DND-41 (cell line): ENCODE data around the gene RAPH1.

Experiments
- ATAC-seq: fragments of 200-7000 bp; cut with Tn5 transposase; 3 replicates; pipeline ENCODE4 v1.9.1; 2021; ENCODE audit warnings: low read depth; ENCODE audit not compliant: insufficient read depth
- DNase-seq: peaks from one replicate; pipeline ENCODE4 v3.0.0-alpha.2; 2020
- H2AFZ ChIP-seq: 2 replicates; pipeline ENCODE4 v1.6.0; 2012; ENCODE audit warnings: low read depth, low read length
- H3K27ac ChIP-seq: 2 replicates; pipeline ENCODE4 v1.5.1; 2012; ENCODE audit warnings: low read length, inconsistent platforms
- H3K27me3 ChIP-seq: fragments of 200-600 bp; sonication (generic); 2 replicates; pipeline ENCODE4 v1.6.0; 2012; ENCODE audit warnings: low read length, mild to moderate bottlenecking, inconsistent platforms; ENCODE audit not compliant: insufficient read depth, poor library complexity
- H3K36me3 ChIP-seq: 2 replicates; pipeline ENCODE4 v1.5.1; 2012; ENCODE audit warnings: low read length, inconsistent platforms; ENCODE audit not compliant: insufficient read depth
- H3K4me1 ChIP-seq: 2 replicates; pipeline ENCODE4 v1.5.1; 2012; ENCODE audit warnings: mild to moderate bottlenecking, low read length; ENCODE audit not compliant: insufficient read depth
- H3K4me2 ChIP-seq: 2 replicates; pipeline ENCODE4 v1.6.0; 2012; ENCODE audit warnings: mild to moderate bottlenecking, moderate library complexity, low read length, inconsistent platforms; ENCODE audit not compliant: insufficient read depth
- H3K4me3 ChIP-seq, 2 experiments: fragments of 200-600 bp in 1 of 2; shearing (Covaris generic) in 1 of 2; 2 replicates each; pipeline ENCODE4 v1.5.1; 2012 to 2016; ENCODE audit warnings: inconsistent platforms in 2 of 2, low read length in 2 of 2, mild to moderate bottlenecking in 2 of 2, low read depth in 1 of 2, moderate library complexity in 1 of 2
- H3K79me2 ChIP-seq: 2 replicates; pipeline ENCODE4 v1.6.0; 2012; ENCODE audit warnings: low read length, inconsistent platforms; ENCODE audit not compliant: insufficient read depth
- H3K9ac ChIP-seq: 2 replicates; pipeline ENCODE4 v1.6.0; 2012; ENCODE audit warnings: low read depth, mild to moderate bottlenecking, inconsistent platforms, low read length, moderate library complexity
- H3K9me3 ChIP-seq: 2 replicates; pipeline ENCODE4 v1.5.1; 2012; ENCODE audit warnings: low read length, moderate library complexity, mild to moderate bottlenecking, inconsistent platforms; ENCODE audit not compliant: insufficient read depth, severe bottlenecking
- H4K20me1 ChIP-seq: 2 replicates; pipeline ENCODE4 v1.6.0; 2012; ENCODE audit warnings: low read length; ENCODE audit not compliant: insufficient read depth
- EZH2 ChIP-seq: IDR thresholded peaks from 3 replicates; pipeline ENCODE4 v1.6.1; 2012; ENCODE audit warnings: borderline replicate concordance, low read depth, mild to moderate bottlenecking, moderate library complexity, low read length, inconsistent platforms; ENCODE audit not compliant: severe bottlenecking
- TF ChIP-seq, protein P1 (sequence below): IDR thresholded peaks from 2 replicates; pipeline ENCODE4 v1.5.1; 2012; ENCODE audit warnings: borderline replicate concordance, low read length, moderate library complexity, mild to moderate bottlenecking; ENCODE audit not compliant: poor library complexity, severe bottlenecking; ENCODE audit errors: extremely low read depth

Gene RAPH1

DNA sequence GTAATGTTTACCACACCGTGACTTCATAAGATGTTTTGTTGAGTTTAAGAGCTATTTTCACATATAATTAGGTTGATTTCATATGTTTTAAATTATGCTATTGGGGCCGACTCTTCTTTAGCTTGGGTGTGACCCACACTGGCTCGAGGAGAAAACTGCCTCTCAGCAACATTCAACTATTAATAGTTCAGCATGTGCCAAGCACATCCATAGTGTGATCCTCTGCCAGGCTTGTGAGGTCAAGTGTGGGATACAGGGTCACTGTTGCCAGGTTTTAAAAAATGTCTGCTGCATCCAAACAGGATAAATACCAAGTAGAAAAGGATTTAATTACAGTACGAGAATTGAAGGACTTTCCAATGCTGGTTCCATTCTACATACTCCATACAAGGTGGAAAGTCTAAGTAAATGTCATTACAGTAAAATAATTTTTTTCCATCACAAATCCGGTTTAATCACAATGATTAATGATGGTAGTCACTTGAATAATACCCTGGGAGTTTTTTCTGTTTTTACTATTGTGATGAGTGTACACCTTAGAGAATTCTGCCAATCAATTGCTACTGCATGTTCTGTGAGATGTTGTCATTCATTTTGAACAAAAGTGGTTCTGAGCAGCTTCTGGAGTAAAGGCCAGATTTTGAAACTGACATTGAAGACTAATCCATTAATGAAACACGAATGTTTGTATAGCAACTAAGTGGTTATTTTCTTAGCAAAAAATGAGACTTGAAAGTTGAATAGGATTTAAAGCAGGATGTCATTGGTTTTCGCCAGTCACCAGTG, 122.4 kb downstream of the RAPH1 start:
- Histone ChIP-seq H4K20me1 (no peaks in the 10 kb centered on the region), H3K9me3 (no peaks in the 10 kb centered on the region), H3K27me3 (no peaks in the 10 kb centered on the region), H3K4me2 (no peak overlapping the region), H3K27ac (no peak overlapping the region), H3K4me1 (no peaks in the 10 kb centered on the region), H2AFZ (no peak overlapping the region), H3K4me3 (no peak overlapping the region), H3K79me2 (no peaks in the 10 kb centered on the region), H3K9ac (no peak overlapping the region), H3K36me3 (peaks cover 79% of the 10 kb centered on the region)
- TF ChIP-seq, protein P1, sequence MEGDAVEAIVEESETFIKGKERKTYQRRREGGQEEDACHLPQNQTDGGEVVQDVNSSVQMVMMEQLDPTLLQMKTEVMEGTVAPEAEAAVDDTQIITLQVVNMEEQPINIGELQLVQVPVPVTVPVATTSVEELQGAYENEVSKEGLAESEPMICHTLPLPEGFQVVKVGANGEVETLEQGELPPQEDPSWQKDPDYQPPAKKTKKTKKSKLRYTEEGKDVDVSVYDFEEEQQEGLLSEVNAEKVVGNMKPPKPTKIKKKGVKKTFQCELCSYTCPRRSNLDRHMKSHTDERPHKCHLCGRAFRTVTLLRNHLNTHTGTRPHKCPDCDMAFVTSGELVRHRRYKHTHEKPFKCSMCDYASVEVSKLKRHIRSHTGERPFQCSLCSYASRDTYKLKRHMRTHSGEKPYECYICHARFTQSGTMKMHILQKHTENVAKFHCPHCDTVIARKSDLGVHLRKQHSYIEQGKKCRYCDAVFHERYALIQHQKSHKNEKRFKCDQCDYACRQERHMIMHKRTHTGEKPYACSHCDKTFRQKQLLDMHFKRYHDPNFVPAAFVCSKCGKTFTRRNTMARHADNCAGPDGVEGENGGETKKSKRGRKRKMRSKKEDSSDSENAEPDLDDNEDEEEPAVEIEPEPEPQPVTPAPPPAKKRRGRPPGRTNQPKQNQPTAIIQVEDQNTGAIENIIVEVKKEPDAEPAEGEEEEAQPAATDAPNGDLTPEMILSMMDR = no peak
- TF ChIP-seq EZH2 = no peak
- DNase-seq (no peak), ATAC-seq (no peak)

DNA sequence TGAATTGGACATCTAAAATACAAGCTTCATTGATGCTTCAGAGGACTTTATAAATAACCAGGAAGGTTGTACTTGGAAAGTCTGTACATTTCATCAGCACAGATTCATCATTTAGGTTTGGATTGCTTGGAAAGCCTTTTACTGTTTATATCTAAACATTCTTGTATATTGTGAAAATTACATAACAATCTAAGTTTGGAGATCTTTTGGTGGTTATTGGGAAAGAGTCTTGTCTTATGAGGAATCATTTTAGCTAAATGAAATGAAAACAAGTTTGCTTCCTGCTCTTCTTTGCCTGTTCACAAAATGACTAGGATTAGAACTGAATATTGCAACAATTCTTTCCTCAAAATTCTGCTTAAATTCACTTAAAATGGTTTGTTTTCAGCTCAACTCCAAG, 127.6 kb downstream of the RAPH1 start:
- DNase-seq (no peak), ATAC-seq (no peak)
- Histone ChIP-seq H3K9ac (no peak overlapping the region), H4K20me1 (no peaks in the 10 kb centered on the region), H3K4me3 (no peak overlapping the region), H3K79me2 (no peaks in the 10 kb centered on the region), H3K4me1 (no peaks in the 10 kb centered on the region), H3K27me3 (no peaks in the 10 kb centered on the region), H3K9me3 (no peaks in the 10 kb centered on the region), H2AFZ (no peak overlapping the region), H3K36me3 (peaks cover 84% of the 10 kb centered on the region), H3K27ac (no peak overlapping the region), H3K4me2 (no peak overlapping the region)
- TF ChIP-seq EZH2 = no peak
- TF ChIP-seq, protein P1 = no peak

DNA sequence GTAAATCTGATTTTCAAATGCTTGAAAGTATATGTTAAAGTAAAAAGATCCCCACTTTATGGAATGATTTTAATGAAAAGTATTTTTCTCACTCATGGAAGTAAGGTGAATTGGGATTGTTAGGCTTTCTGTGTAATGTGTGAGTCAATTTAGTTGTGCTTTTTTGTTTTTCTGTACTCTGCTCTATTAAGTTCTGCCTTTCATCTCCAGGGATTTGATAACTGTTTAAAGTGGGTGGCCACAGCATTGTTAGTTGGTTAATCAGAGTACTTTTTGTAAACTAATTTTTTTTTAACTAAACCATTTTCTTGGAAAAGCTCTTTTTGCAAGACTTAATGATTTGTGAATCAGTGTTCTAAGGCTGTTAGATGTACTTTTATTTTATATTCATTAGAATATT, 130.1 kb downstream of the RAPH1 start:
- Histone ChIP-seq H3K4me2 (no peak overlapping the region), H4K20me1 (no peaks in the 10 kb centered on the region), H3K27ac (no peak overlapping the region), H2AFZ (no peak overlapping the region), H3K4me3 (no peak overlapping the region), H3K36me3 (peaks cover 69% of the 10 kb centered on the region), H3K9me3 (no peaks in the 10 kb centered on the region), H3K79me2 (no peaks in the 10 kb centered on the region), H3K9ac (no peak overlapping the region), H3K27me3 (no peaks in the 10 kb centered on the region), H3K4me1 (no peaks in the 10 kb centered on the region)
- DNase-seq (no peak), ATAC-seq (no peak)
- TF ChIP-seq, protein P1 = no peak
- no peak for TF ChIP-seq EZH2
